AG08396 (cell line): Measurements from ENCODE around the gene SOCS4.

Experiments
- DNase-seq: peaks from one replicate; pipeline ENCODE4 v3.0.0; 2012; ENCODE audit warnings: low spot score, mixed read lengths

Gene SOCS4

DNA sequence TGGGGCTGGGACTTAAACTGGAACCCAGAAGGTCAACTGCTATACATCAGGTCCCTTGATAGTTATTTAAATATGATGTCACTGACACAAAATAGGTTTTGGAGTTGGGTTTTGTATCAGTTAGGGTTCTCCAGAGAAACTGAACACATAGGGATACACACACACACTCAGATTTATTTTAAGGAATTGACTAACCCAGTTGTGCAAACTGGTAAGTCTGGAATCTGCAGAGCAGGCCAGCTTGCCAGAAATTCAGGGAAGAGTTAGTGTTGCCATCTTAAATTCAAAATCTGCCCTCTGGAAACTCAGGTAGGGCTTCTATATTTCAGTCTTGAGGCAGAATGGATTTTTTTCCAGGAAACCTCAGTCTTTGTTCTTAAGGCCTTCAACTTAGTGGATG, 61.3 kb downstream of the SOCS4 start:
- DNase-seq = no peak

DNA sequence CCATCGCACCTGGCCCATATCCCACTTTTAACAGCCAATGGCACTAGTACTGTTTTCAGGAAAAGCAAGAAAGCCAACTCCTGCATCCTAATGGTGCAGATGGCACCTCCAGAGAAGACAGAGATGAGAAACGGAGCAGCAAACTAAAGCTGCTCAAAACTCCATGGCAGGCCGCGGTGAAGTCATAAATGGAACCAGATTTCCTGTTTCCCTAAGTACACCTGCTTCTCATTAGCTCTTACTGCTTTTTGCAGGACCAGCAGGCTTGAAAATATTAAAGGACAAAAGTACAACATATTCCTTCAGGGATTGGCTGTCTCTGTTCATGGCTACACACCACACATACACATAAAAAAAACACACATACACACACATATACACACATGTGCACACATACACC, 65.3 kb downstream of the SOCS4 start:
- no peak for DNase-seq

DNA sequence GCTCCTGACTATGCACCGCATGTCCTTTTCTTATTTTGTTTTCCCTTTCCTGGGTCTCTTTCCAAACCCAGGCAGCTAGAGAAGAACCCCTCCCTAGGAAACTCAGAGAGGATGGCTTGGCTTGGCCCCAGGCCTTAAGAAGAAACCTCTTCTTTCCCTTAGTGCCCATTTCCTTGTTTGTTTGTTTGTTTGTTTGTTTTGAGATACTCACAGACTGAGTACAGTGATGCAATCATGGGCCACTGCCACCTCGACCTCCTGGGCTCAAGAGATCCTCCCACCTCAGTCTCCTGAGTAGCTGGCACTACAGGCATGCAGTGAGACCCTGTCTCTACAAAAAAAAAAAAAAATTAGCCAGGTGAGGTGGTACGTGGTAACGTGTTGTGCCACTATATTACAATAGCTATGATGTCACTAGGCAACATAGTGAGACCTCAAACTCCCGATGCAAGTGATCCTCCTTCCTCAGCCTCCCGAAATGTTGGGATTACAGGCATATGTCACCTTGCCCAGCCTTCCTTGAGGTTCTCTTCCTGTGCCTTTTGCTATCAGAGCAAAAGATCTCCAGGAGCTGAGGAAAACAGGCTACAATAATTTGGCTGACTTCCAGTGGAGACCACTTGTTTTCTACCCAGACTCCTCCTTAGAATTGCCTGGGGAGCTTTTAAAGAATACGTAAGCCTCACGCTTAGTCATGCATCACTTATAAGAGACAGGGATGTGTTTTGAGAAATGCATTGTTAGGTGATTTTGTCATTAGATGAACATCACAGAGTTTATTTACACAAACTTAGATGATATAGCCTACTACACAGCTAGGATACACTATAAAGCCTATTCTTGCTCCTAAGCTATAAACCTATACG, 67.5 kb downstream of the SOCS4 start:
- no peak for DNase-seq

DNA sequence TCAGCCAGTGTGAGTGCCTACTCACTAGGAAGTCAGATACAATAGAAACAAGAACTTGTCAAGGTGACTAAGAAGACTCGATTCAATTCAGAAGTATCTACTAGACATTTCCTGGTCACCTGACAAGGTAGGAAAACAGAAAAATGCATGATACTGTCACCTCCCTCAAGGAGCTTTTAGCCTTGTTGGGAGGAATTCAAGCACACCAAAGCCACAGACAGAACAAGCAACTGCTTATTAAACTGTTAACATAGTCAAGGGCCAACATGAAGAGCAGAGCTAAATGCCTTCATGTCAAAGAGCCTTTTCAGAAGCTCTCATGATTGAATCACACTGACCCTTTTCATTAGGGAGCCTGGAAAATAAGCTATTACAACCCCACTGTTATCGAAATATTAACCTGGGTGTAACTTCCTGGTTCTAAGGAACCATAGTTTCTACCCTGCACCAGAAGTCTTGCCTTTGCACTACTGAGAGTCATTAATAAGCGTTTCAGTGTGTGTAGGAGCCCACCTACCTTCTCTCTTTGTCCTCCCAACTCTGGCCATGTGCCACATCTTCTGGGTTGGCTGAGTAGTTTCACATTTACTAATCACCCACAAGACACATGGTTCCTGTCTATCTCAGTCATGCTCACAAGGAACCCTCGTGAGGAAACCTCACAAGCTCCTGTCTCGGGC, 71.0 kb downstream of the SOCS4 start:
- DNase-seq = no peak

DNA sequence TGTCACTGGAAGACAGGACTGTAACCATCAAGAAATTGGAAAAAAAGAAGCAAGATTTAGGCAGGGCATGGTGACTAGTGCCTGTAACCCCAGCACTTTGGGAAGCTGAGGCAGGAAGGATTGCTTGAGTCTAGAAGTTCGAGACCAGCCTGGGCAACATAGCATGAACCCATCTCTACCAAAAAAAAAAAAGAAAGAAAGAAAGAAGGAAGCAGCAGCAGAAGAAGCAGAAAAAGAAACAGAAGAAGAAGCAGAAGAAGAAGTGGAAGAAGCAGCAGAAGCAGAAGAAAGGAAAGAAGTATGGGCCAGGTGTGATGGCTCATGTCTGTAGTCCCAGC, 71.5 kb downstream of the SOCS4 start:
- no peak for DNase-seq
